ENCODE data around the gene MAGOH.

Gene MAGOH

DNA sequence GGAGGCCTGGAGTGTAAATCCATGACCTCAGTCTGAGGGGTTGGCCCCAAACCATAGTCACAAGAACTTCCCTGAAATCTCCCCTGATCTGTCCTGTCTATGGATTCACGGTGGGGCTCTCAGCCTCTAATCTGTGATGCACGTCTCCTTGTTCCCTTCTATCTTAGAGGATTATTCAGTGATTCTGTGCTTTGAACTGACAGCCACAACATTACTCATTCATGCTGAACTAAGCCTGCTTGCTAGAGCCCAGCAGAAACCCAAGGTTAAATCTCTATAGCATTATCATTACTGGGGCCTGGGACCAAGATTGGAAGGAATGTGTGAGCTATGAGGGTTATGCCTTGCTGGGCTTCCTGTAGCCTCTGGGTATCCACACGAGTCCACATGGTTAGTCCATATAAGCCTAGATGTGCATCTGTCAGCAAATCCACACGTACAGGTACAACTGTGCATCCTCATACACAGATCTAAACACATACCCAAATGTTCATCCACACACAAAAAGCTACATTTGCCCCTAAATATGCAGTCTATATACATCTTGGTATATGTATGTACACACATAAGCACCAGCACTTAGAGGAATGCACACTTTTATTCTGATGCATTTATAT is 22.4 kb upstream of the MAGOH start:
- Histone ChIP-seq H2AFZ (ENCODE audit: low read length) (no peak overlapping the region), H3K79me2 (ENCODE audit: insufficient read depth, low read length) (no peaks in the 10 kb centered on the region), H3K4me1 (ENCODE audit: insufficient read depth, low read length, poor library complexity, severe bottlenecking) (no peaks in the 10 kb centered on the region), H3K4me2 (ENCODE audit: low read depth, low read length, poor library complexity, severe bottlenecking) (no peak overlapping the region), H3K4me3 (ENCODE audit: low read length, poor library complexity, severe bottlenecking) (no peak overlapping the region), H3K9me3 (ENCODE audit: insufficient read depth, low read depth, low read length) (no peaks in the 10 kb centered on the region), H3K36me3 (ENCODE audit: insufficient read depth, low read length) (peaks cover 99% of the 10 kb centered on the region), H3K27me3 (ENCODE audit: insufficient read depth, low read length, poor library complexity, severe bottlenecking) (no peaks in the 10 kb centered on the region), H3K9ac (ENCODE audit: low read depth, low read length, poor library complexity, severe bottlenecking) (no peak overlapping the region), H3K9me2 (replicated peaks; ENCODE audit: low read depth, low read length) (no peaks in the 10 kb centered on the region), H3F3A (ENCODE audit: low read depth) (no peaks in the 10 kb centered on the region), H4K20me1 (ENCODE audit: insufficient read depth, low read length, poor library complexity, severe bottlenecking) (no peaks in the 10 kb centered on the region)
- TF ChIP-seq EZH2phosphoT487 (IDR thresholded peaks at IDR 0.05; ENCODE audit: borderline replicate concordance) = no peak
- TF ChIP-seq, protein P1, sequence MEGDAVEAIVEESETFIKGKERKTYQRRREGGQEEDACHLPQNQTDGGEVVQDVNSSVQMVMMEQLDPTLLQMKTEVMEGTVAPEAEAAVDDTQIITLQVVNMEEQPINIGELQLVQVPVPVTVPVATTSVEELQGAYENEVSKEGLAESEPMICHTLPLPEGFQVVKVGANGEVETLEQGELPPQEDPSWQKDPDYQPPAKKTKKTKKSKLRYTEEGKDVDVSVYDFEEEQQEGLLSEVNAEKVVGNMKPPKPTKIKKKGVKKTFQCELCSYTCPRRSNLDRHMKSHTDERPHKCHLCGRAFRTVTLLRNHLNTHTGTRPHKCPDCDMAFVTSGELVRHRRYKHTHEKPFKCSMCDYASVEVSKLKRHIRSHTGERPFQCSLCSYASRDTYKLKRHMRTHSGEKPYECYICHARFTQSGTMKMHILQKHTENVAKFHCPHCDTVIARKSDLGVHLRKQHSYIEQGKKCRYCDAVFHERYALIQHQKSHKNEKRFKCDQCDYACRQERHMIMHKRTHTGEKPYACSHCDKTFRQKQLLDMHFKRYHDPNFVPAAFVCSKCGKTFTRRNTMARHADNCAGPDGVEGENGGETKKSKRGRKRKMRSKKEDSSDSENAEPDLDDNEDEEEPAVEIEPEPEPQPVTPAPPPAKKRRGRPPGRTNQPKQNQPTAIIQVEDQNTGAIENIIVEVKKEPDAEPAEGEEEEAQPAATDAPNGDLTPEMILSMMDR (conservative IDR thresholded peaks at IDR 0.05; ENCODE audit: low read length) = no peak

DNA sequence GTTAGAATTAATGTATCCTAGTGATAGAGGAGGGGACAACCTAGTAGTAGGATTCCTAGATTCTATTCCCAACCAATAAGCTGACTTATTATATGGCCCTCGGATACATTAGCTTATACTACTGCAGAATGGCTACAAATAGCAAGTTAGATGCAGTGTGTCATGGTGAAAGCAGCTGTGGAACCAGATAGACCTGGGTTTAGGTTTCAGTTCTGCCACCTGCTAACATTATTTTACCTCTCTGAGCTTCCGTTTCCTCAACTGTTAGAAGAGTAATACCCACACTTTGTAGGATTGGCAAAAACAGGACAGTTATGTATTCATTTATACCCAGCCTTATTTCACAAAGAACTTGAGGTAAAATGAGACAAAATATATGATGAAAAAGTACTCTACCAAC is 21.6 kb upstream of the MAGOH start:
- TF ChIP-seq, protein P1 (conservative IDR thresholded peaks at IDR 0.05; ENCODE audit: low read length) = no peak
- TF ChIP-seq EZH2phosphoT487 (IDR thresholded peaks at IDR 0.05; ENCODE audit: borderline replicate concordance) = no peak
- H2AFZ ChIP-seq (ENCODE audit: low read length) = no peak overlapping the region
- no peak overlapping the region for H3K4me3 ChIP-seq (ENCODE audit: low read length, poor library complexity, severe bottlenecking)
- no peak overlapping the region for H3K4me2 ChIP-seq (ENCODE audit: low read depth, low read length, poor library complexity, severe bottlenecking)
- no peaks in the 10 kb centered on the region for H4K20me1 ChIP-seq (ENCODE audit: insufficient read depth, low read length, poor library complexity, severe bottlenecking)
- no peaks in the 10 kb centered on the region for H3K9me2 ChIP-seq (replicated peaks; ENCODE audit: low read depth, low read length)
- no peaks in the 10 kb centered on the region for H3K79me2 ChIP-seq (ENCODE audit: insufficient read depth, low read length)
- H3K27me3 ChIP-seq (ENCODE audit: insufficient read depth, low read length, poor library complexity, severe bottlenecking) = no peaks in the 10 kb centered on the region
- no peak overlapping the region for H3K9ac ChIP-seq (ENCODE audit: low read depth, low read length, poor library complexity, severe bottlenecking)
- peaks cover 97% of the 10 kb centered on the region for H3K36me3 ChIP-seq (ENCODE audit: insufficient read depth, low read length)
- no peaks in the 10 kb centered on the region for H3K9me3 ChIP-seq (ENCODE audit: insufficient read depth, low read depth, low read length)
- no peaks in the 10 kb centered on the region for H3K4me1 ChIP-seq (ENCODE audit: insufficient read depth, low read length, poor library complexity, severe bottlenecking)
- no peaks in the 10 kb centered on the region for H3F3A ChIP-seq (ENCODE audit: low read depth)

GRCh38 chr1:53258216-53258615 is 19.9 kb upstream of the MAGOH start:
- TF ChIP-seq EZH2phosphoT487 (IDR thresholded peaks at IDR 0.05; ENCODE audit: borderline replicate concordance) = no peak
- TF ChIP-seq, protein P1 (conservative IDR thresholded peaks at IDR 0.05; ENCODE audit: low read length) = no peak
- no peaks in the 10 kb centered on the region for H3K9me2 ChIP-seq (replicated peaks; ENCODE audit: low read depth, low read length)
- no peaks in the 10 kb centered on the region for H3F3A ChIP-seq (ENCODE audit: low read depth)
- H3K4me3 ChIP-seq (ENCODE audit: low read length, poor library complexity, severe bottlenecking) = no peak overlapping the region
- peaks cover 89% of the 10 kb centered on the region for H3K36me3 ChIP-seq (ENCODE audit: insufficient read depth, low read length)
- no peak overlapping the region for H3K9ac ChIP-seq (ENCODE audit: low read depth, low read length, poor library complexity, severe bottlenecking)
- no peaks in the 10 kb centered on the region for H3K4me1 ChIP-seq (ENCODE audit: insufficient read depth, low read length, poor library complexity, severe bottlenecking)
- H3K27me3 ChIP-seq (ENCODE audit: insufficient read depth, low read length, poor library complexity, severe bottlenecking) = no peaks in the 10 kb centered on the region
- no peaks in the 10 kb centered on the region for H4K20me1 ChIP-seq (ENCODE audit: insufficient read depth, low read length, poor library complexity, severe bottlenecking)
- H2AFZ ChIP-seq (ENCODE audit: low read length) = no peak overlapping the region
- no peaks in the 10 kb centered on the region for H3K79me2 ChIP-seq (ENCODE audit: insufficient read depth, low read length)
- H3K9me3 ChIP-seq (ENCODE audit: insufficient read depth, low read depth, low read length) = no peaks in the 10 kb centered on the region
- no peak overlapping the region for H3K4me2 ChIP-seq (ENCODE audit: low read depth, low read length, poor library complexity, severe bottlenecking)

Data from Loucy (cell line).